HL-60 (cell line): ENCODE results near the gene CFAP45.

Experiments used
- GABPA ChIP-seq: IDR thresholded peaks from 2 replicates; pipeline ENCODE4 v1.6.1; 2012; ENCODE audit warnings: low read depth
- POLR2AphosphoS5 ChIP-seq: IDR thresholded peaks from 2 replicates; pipeline ENCODE4 v1.6.1; 2012; ENCODE audit warnings: low read depth
- SPI1 ChIP-seq: IDR thresholded peaks from 2 replicates; pipeline ENCODE4 v1.6.1; 2012; ENCODE audit warnings: low read depth, mild to moderate bottlenecking, borderline replicate concordance
- TF ChIP-seq, protein P1 (sequence below): IDR thresholded peaks from one replicate; pipeline ENCODE4 v1.5.1; 2011; ENCODE audit warnings: low read length, control low read depth, inconsistent platforms; ENCODE audit not compliant: insufficient read depth

DNA sequence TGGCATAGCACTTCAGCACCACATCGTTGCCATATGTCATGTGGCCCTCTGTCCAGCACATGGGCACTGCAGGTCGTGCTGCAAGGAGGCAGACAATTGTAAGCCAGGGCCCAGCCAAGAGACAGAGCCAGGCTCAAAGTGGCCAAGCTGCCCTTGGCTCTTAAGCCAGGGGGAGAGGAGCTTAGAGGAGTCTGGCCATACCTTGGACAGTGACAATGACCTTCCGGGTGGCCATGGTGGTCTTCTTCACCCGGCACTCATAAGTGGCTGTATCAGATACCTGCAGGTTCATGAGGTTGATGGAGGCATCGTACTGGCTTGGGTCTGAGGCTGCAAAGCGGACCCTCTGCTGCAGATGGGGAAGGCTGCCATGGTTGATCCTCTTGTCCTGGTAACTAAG is 42.1 kb downstream of the CFAP45 start:
- no peak for TF ChIP-seq SPI1
- TF ChIP-seq POLR2AphosphoS5 = no peak
- TF ChIP-seq, protein P1, sequence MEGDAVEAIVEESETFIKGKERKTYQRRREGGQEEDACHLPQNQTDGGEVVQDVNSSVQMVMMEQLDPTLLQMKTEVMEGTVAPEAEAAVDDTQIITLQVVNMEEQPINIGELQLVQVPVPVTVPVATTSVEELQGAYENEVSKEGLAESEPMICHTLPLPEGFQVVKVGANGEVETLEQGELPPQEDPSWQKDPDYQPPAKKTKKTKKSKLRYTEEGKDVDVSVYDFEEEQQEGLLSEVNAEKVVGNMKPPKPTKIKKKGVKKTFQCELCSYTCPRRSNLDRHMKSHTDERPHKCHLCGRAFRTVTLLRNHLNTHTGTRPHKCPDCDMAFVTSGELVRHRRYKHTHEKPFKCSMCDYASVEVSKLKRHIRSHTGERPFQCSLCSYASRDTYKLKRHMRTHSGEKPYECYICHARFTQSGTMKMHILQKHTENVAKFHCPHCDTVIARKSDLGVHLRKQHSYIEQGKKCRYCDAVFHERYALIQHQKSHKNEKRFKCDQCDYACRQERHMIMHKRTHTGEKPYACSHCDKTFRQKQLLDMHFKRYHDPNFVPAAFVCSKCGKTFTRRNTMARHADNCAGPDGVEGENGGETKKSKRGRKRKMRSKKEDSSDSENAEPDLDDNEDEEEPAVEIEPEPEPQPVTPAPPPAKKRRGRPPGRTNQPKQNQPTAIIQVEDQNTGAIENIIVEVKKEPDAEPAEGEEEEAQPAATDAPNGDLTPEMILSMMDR = no peak
- no peak for TF ChIP-seq GABPA
